HUES6 (cell line): Measurements from ENCODE around the gene GAPDHS.
A peak's percentile ranks its signal among the peaks of the same experiment; 100 is the strongest.

Source experiments
- H3K27ac ChIP-seq: 2 replicates; pipeline ENCODE4 v1.7.0; 2013; ENCODE audit warnings: low read depth, mild to moderate bottlenecking, low read length, inconsistent platforms
- H3K27me3 ChIP-seq: 2 replicates; pipeline ENCODE4 v1.6.1; 2013; ENCODE audit warnings: low read length; ENCODE audit not compliant: control insufficient read depth, insufficient read depth
- H3K36me3 ChIP-seq: 2 replicates; pipeline ENCODE4 v1.6.1; 2013; ENCODE audit warnings: low read length; ENCODE audit not compliant: control insufficient read depth, insufficient read depth
- H3K4me1 ChIP-seq: 2 replicates; pipeline ENCODE4 v1.6.1; 2013; ENCODE audit warnings: low read length; ENCODE audit not compliant: control insufficient read depth, insufficient read depth
- H3K4me3 ChIP-seq: 2 replicates; pipeline ENCODE4 v1.5.1; 2013; ENCODE audit warnings: low read depth, low read length
- H3K9ac ChIP-seq: one replicate; pipeline ENCODE4 v1.6.1; 2013; ENCODE audit warnings: mild to moderate bottlenecking, low read length
- H3K9me3 ChIP-seq: 2 replicates; pipeline ENCODE4 v1.6.1; 2013; ENCODE audit warnings: low read depth, low read length; ENCODE audit not compliant: control insufficient read depth, insufficient read depth

The GAPDHS gene

DNA sequence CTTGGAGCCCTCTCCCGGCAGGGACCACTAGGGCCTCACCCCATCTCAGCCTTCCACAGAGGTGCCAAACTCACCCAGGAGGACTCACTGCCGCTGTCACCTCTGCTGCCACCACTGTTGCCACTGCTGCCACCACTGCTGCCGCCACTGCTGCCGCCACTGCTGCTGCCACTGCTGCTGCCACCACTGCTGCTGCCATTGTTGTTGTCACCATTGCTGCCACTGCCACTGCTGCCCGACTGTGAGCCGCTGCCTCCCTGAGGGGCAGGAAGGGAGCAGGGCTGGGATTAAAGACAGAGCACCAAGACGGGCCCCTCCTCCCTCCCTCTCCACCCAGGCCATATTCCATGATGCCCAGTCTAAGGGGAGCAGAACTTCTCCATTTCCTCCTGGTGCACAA, 21.9 kb upstream of the GAPDHS start:
- peaks cover 20% of the 10 kb centered on the region; the same call in 1 of the 2 replicates for H3K27me3 ChIP-seq
- H3K4me3 ChIP-seq, result no peak overlapping the region
- H3K36me3 ChIP-seq, result peaks cover 16% of the 10 kb centered on the region
- H3K4me1 ChIP-seq, result peaks cover 29% of the 10 kb centered on the region
- H3K9me3 ChIP-seq, result no peaks in the 10 kb centered on the region
- H3K9ac ChIP-seq, result no peak overlapping the region
- H3K27ac ChIP-seq, result no peak overlapping the region

DNA sequence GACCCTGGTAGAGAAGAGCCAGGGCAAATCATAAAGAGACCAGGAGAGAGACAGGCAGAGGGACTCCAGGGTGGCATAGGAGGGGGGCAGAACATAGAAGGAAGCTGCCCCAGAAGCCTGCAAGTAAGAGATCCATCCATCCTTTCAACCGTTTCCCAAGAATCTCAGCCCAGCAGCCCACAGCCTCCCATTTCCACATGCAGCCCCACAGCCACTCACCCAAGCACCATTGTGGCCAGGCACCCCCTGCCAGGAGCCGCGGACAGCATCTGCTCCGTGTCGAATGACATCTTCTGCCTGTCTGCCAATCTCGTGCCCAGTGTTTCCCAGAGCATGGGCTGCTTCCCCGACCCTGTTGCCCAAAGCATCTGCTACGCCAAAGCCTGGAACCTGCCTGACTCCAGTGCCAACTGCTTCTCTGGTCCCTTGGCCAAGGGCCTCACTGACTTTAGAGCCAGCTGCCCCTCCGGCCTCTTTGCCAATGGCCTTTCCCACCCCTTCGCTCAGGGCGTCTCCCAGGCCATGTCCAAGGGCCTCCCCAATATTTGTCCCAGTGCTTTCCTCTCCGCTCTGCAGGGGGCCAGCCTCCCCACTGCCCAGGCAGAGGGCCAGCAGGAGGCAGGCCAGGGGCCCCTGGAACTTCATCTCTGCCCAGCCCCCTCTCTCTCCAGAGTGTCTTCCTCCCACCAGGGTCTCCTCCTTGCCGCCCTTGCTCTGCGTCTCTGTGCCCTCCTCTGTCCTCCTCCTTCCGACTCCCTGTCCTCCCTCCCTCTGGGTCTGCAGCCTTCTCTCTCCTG, 20.2 kb upstream of the GAPDHS start:
- Histone ChIP-seq H3K4me1 (peaks cover 29% of the 10 kb centered on the region), H3K9me3 (no peaks in the 10 kb centered on the region), H3K4me3 (peak overlapping the region; percentile 55; the same call in 1 of the 2 replicates), H3K9ac (no peak overlapping the region), H3K36me3 (peaks cover 2% of the 10 kb centered on the region), H3K27ac (no peak overlapping the region), H3K27me3 (peaks cover 20% of the 10 kb centered on the region; the same call in 1 of the 2 replicates)

DNA sequence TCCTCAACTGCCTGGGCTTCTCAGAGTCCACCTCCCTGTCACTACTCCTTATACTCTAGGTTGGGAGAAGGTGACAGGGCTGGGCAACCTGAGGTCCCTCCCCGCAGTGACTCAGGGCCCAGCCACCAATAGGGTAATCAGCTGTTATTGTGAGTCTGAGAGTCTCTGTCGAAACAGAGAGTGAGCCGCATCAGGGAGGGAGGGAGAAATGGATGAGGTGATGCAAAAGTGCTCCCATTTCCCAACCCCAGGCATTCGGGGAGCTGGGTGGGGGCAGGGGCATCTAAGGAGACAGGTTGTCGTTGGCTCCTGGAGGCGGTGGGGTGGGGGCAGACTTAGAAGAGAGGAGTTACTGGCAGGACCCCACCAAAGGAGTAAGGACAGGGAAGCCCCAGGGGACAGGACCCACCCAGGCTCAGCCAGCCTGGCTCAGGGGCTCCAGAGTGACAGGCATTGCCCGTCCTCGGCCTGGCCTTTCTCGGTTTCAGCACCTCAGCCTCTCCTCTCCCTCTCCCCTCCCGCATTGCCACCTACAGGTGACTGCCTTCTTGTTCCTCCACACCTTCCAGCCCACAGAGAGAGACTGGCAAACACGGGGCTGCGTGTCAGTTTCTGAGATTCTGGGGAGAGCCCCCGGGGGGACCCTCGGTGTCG, 19.5 kb upstream of the GAPDHS start, which contains the start of gene DMKN:
Gene DMKN (minus strand): TSS at position 22 of the 654 bp plus-strand sequence. CDS start 174 bp downstream, outside the sequence.
- Histone ChIP-seq H3K36me3 (no peaks in the 10 kb centered on the region), H3K27me3 (peaks cover 20% of the 10 kb centered on the region; the same call in 1 of the 2 replicates), H3K4me3 (peak within 1 kb of the TSS; percentile 55), H3K9ac (no peak within 1 kb of the TSS), H3K9me3 (no peaks in the 10 kb centered on the region), H3K27ac (no peak within 1 kb of the TSS), H3K4me1 (peaks cover 24% of the 10 kb centered on the region)

DNA sequence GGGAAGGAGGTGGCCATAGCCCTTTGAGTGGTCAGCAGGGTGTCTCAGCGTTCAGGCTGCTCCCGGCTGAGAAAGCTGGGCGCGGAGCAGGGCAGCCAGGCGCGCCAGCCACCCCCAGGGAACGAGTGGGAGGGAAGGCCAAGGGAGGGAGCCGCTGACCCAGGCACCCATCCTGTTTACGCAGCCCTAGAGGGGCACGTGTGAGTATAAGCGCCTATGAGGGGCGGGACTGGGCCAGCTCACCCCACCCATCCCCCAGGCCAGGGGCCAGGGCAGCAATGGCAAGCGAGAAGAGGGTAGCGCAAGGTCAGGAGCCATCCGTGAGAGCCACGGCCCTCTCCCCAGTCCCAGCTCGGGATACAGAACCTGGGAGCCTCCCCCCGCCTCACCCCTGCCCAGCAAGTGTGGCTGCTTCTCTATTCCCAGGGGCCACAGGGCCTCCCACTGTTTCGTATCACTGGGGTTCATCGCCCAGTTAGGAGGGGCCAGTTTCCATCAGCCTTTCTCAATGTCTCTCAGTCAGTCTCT, 18.9 kb upstream of the GAPDHS start:
- Histone ChIP-seq H3K4me1 (peaks cover 24% of the 10 kb centered on the region), H3K9ac (no peak overlapping the region), H3K36me3 (no peaks in the 10 kb centered on the region), H3K4me3 (peak overlapping the region; percentile 55), H3K27me3 (peaks cover 20% of the 10 kb centered on the region; the same call in 1 of the 2 replicates), H3K27ac (no peak overlapping the region), H3K9me3 (no peaks in the 10 kb centered on the region)

DNA sequence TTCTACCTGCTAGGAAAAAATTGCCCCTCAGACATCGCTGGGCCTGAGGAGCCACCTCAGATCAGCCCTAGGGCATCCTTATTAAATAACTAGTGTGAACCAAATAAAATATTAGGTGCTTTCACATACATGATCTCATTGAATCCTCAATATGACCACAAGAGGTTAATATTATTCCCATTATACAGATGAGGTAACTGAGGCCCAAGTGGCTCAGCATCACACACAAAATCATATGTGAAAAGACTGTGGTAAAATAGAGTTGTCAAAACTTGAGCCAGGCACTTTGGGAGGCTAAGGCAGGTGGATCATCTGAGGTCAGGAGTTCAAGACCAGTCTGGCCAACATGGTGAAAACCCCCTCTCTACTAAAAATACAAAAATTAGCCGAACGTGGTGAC, 16.9 kb upstream of the GAPDHS start:
- H3K27ac ChIP-seq, result no peak overlapping the region
- H3K9ac ChIP-seq, result no peak overlapping the region
- no peaks in the 10 kb centered on the region for H3K9me3 ChIP-seq
- no peaks in the 10 kb centered on the region for H3K36me3 ChIP-seq
- H3K27me3 ChIP-seq, result peaks cover 14% of the 10 kb centered on the region; the same call in 1 of the 2 replicates
- no peak overlapping the region for H3K4me3 ChIP-seq
- peaks cover 22% of the 10 kb centered on the region for H3K4me1 ChIP-seq

DNA sequence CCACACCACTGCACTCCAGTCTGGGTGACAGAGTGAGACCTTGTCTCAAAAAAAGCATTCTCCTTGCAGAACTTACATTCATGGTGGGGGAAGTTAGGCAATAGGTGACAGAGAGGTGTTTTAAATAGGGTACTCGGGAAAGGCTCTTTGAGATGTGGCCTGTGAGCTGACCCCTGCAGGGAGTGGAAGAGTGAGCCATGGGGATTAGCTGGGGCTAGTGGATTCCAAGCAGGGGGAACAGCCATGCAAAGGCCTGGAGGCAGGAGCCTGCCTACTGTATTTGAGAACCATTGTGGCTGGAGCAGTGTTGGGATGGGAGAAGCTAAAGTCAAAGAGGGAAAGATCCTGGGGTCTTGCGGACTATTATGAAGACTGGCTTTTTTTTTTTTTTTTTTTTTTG, 15.9 kb upstream of the GAPDHS start:
- Histone ChIP-seq H3K9ac (no peak overlapping the region), H3K4me1 (peaks cover 26% of the 10 kb centered on the region), H3K27ac (no peak overlapping the region), H3K36me3 (no peaks in the 10 kb centered on the region), H3K4me3 (no peak overlapping the region), H3K27me3 (peaks cover 9% of the 10 kb centered on the region; the same call in 1 of the 2 replicates), H3K9me3 (no peaks in the 10 kb centered on the region)

DNA sequence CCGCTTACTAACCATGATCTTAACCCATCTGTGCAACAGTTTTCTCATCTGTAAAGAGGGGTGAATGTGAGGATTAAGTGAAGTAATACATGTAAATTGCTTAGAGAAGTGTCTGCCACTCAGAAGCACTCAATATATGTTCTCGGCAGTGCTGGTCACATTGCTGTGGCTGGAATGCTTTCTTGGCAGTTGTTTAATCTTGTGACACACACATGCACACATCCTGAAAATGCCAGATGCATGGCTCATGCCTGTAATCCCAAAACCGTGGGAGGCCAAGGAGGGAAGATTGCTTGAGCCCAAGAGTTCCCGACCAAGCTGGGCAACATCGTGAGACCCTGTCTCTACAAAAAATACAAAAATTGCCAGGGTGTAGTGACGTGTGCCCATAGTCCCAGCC, 14.9 kb upstream of the GAPDHS start:
- H3K27me3 ChIP-seq, result peaks cover under 1% of the 10 kb centered on the region; the same call in 1 of the 2 replicates
- no peaks in the 10 kb centered on the region for H3K36me3 ChIP-seq
- no peak overlapping the region for H3K27ac ChIP-seq
- H3K9ac ChIP-seq, result no peak overlapping the region
- no peaks in the 10 kb centered on the region for H3K9me3 ChIP-seq
- H3K4me1 ChIP-seq, result peaks cover 20% of the 10 kb centered on the region
- no peak overlapping the region for H3K4me3 ChIP-seq

DNA sequence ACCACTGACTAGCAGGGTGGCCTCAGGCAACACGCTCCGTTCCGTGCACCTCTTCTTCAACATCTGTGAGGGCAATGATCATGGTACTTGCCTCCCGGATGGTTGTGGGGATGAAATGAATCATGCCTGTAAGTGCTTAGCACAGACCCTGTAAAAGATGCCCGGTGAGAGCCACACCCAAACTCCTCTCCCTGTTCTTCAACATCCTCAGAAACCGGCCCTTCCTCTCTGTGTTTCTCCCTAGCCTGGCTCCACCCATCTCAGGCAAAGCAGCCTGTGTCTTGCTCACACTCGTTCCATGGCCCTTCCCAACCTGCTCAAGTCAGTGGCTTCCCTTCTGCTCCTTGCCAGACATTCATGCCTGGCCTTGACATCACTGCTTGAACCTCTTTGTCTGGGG, 14.0 kb upstream of the GAPDHS start:
- H3K9ac ChIP-seq, result no peak overlapping the region
- H3K27me3 ChIP-seq, result 0 out of 2 replicates have a peak, but pooled peaks cover under 1% of the 10 kb centered on the region
- no peak overlapping the region for H3K4me3 ChIP-seq
- no peaks in the 10 kb centered on the region for H3K36me3 ChIP-seq
- no peaks in the 10 kb centered on the region for H3K9me3 ChIP-seq
- H3K27ac ChIP-seq, result no peak overlapping the region
- peaks cover 15% of the 10 kb centered on the region for H3K4me1 ChIP-seq

DNA sequence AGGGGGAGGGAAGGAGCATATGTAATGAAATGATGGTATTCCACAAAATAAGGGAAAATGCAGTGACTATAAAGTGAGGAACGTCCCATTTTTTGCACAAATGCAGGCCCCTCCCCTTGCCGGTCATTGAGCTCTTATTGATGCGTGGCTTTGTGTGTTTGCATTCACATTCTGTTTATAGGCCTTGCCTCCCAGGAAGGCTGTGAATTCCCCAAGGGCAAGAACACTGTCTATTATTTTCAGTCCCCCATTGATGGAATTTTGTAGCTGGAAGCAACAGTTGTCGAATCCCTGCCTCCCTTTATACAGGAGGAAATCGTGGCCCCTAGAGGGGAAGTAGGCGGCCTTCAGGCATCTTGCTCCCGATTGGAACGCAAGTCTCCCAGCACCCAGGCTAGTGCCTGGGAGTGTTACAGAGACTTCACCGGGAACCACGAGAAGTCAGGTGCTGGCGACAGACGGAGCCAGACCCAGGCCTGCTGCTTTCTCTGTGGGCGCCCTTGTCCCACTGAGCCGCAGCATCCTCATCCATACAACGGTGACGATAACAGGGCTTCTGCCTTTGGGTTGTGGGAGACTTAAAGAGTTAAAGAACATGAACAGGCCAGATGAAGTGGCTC, 12.0 kb upstream of the GAPDHS start:
- H3K27ac ChIP-seq, result no peak overlapping the region
- H3K4me1 ChIP-seq, result peaks cover 20% of the 10 kb centered on the region
- H3K27me3 ChIP-seq, result peaks cover 16% of the 10 kb centered on the region
- H3K9ac ChIP-seq, result no peak overlapping the region
- no peaks in the 10 kb centered on the region for H3K36me3 ChIP-seq
- no peak overlapping the region for H3K4me3 ChIP-seq
- no peaks in the 10 kb centered on the region for H3K9me3 ChIP-seq

DNA sequence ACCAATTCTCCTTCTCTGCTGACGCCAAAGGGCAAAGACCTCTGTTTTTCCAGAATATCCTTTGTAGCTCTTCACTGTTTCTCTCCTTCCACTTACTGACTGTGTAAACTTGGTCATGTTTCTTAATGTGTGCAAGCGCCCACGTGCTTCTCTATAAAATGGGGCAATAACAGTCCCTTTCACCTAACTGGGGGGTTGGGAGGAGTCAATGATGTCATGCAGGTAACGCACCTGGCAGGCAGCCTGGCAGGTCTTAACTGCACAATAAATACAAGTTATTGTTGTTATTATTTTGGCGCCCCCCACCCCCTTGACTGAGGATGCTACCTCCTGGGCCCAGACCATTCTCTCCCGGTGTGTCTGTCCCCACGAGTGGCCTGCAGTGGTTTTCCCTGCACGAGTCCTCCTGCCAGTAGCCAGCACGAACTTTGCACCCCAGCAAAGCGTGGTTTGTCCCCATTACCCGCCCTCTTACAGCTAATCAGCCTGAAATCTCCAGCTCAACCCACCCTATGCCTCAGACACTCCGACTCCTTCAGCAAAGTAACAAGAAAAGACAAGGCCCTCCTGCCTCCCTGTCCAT, 10.4 kb upstream of the GAPDHS start:
- peaks cover 20% of the 10 kb centered on the region for H3K4me1 ChIP-seq
- H3K9me3 ChIP-seq, result no peaks in the 10 kb centered on the region
- H3K27ac ChIP-seq, result no peak overlapping the region
- H3K36me3 ChIP-seq, result no peaks in the 10 kb centered on the region
- peaks cover 16% of the 10 kb centered on the region for H3K27me3 ChIP-seq
- no peak overlapping the region for H3K4me3 ChIP-seq
- no peak overlapping the region for H3K9ac ChIP-seq
